HepG2 (cell line): ENCODE data around the gene TREX2. TPM values are rescaled to one million over a fixed set of nuclear protein-coding genes. Genes with fewer than 3 reads are reported as not detected.

Source experiments
- ATF4 ChIP-seq, 2 experiments: fragments of 450-650 bp in 1 of 2; sonication (generic) in 1 of 2; formaldehyde crosslinking; IDR thresholded peaks; 2 replicates each; pipeline versions ENCODE4 v1.5.0 to v1.8.0; 2020 to 2022; ENCODE audit warnings: mild to moderate bottlenecking in 1 of 2, missing genetic modification reagents in 1 of 2
- SNAPC4 ChIP-seq: sonication (generic); formaldehyde crosslinking; IDR thresholded peaks from 2 replicates; pipeline ENCODE4 v1.4.0; 2020; ENCODE audit warnings: mild to moderate bottlenecking, missing genetic modification reagents
- TOPORS ChIP-seq: sonication (generic); formaldehyde crosslinking; IDR thresholded peaks from 2 replicates; pipeline ENCODE4 v1.8.0; 2023; ENCODE audit warnings: mild to moderate bottlenecking, missing genetic modification reagents
- ZNF646 ChIP-seq: sonication (generic); formaldehyde crosslinking; IDR thresholded peaks from 2 replicates; pipeline ENCODE4 v1.9.0; 2021; ENCODE audit warnings: mild to moderate bottlenecking, missing genetic modification reagents
- ZNF761 ChIP-seq: sonication (generic); formaldehyde crosslinking; conservative IDR thresholded peaks from 2 replicates; pipeline ENCODE4 v1.4.0; 2020; ENCODE audit warnings: mild to moderate bottlenecking, missing genetic modification reagents
- polyA plus RNA-seq, 8 experiments: library from polyadenylated mRNA; depleted of rRNA in 3 of 8; stranded (reverse) in 7 of 8; unstranded in 1 of 8; fragments of >200 nt; fragmentation: Illumina TruSeq in 4 of 8; extraction: Trizol in 4 of 8; gene quantifications; 2 replicates each; pipeline versions ENCODE4 v1.2.1 to v1.2.3, GENCODE V29; 2011 to 2016; ENCODE audit warnings: low read depth in 4 of 8, missing spikeins in 1 of 8, mixed read lengths in 1 of 8; ENCODE audit not compliant: insufficient read depth in 1 of 8
- total RNA-seq, 5 experiments: library from RNA; depleted of rRNA; stranded (reverse); fragments of >200 nt; fragmentation: Illumina TruSeq; extraction: Trizol; gene quantifications; 2 replicates each; pipeline ENCODE4 v1.2.3, GENCODE V29; 2016; ENCODE audit warnings: low read depth in 1 of 5
- TF ChIP-seq, protein P1 (sequence below): sonication (generic); formaldehyde crosslinking; IDR thresholded peaks from 2 replicates; pipeline ENCODE4 v1.9.0; 2021; ENCODE audit warnings: missing genetic modification reagents, borderline replicate concordance
- TF ChIP-seq, protein P2 (sequence below): sonication (generic); formaldehyde crosslinking; IDR thresholded peaks from 2 replicates; pipeline ENCODE4 v1.4.0; 2020; ENCODE audit warnings: mild to moderate bottlenecking, missing genetic modification reagents, borderline replicate concordance
- TF ChIP-seq, protein P3 (sequence below): sonication (generic); formaldehyde crosslinking; IDR thresholded peaks from 2 replicates; pipeline ENCODE4 v1.8.1; 2023; ENCODE audit warnings: mild to moderate bottlenecking, moderate library complexity, missing genetic modification reagents

Gene TREX2
- total and polyA plus RNA-seq, 2 of the 13 experiments (the other 11 are each of a cell fraction or from before 2014, with no cell fraction given), result 0.13 to 0.18 TPM

DNA sequence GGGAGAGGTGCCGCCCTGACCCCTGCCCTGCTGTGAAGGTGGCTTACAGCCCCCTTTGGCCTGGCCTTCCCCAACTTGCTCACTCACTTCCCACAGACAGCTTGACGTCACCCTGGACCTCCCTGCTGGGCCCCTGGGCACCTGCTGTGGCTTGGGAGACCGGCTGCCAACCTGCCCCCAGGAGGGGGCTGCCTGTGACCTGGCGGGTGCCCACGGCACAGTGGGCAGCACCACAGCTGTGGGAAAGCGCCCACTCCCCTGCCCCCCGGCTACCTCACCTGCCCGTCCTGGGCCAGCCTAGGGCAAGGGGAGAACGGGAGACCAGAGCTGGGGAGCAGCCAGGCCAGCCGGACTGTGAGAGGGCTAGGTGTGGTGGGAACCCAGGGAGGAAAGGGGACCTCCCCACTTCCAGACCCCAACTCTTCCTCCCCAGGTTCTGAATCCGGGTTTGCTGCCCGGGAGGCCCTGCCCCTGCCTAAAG, 36.9 kb downstream of the TREX2 start (continued):
- TF ChIP-seq, protein P1, sequence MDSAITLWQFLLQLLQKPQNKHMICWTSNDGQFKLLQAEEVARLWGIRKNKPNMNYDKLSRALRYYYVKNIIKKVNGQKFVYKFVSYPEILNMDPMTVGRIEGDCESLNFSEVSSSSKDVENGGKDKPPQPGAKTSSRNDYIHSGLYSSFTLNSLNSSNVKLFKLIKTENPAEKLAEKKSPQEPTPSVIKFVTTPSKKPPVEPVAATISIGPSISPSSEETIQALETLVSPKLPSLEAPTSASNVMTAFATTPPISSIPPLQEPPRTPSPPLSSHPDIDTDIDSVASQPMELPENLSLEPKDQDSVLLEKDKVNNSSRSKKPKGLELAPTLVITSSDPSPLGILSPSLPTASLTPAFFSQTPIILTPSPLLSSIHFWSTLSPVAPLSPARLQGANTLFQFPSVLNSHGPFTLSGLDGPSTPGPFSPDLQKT (CRISPR knock-in tag), result no peak
- TF ChIP-seq, protein P2, sequence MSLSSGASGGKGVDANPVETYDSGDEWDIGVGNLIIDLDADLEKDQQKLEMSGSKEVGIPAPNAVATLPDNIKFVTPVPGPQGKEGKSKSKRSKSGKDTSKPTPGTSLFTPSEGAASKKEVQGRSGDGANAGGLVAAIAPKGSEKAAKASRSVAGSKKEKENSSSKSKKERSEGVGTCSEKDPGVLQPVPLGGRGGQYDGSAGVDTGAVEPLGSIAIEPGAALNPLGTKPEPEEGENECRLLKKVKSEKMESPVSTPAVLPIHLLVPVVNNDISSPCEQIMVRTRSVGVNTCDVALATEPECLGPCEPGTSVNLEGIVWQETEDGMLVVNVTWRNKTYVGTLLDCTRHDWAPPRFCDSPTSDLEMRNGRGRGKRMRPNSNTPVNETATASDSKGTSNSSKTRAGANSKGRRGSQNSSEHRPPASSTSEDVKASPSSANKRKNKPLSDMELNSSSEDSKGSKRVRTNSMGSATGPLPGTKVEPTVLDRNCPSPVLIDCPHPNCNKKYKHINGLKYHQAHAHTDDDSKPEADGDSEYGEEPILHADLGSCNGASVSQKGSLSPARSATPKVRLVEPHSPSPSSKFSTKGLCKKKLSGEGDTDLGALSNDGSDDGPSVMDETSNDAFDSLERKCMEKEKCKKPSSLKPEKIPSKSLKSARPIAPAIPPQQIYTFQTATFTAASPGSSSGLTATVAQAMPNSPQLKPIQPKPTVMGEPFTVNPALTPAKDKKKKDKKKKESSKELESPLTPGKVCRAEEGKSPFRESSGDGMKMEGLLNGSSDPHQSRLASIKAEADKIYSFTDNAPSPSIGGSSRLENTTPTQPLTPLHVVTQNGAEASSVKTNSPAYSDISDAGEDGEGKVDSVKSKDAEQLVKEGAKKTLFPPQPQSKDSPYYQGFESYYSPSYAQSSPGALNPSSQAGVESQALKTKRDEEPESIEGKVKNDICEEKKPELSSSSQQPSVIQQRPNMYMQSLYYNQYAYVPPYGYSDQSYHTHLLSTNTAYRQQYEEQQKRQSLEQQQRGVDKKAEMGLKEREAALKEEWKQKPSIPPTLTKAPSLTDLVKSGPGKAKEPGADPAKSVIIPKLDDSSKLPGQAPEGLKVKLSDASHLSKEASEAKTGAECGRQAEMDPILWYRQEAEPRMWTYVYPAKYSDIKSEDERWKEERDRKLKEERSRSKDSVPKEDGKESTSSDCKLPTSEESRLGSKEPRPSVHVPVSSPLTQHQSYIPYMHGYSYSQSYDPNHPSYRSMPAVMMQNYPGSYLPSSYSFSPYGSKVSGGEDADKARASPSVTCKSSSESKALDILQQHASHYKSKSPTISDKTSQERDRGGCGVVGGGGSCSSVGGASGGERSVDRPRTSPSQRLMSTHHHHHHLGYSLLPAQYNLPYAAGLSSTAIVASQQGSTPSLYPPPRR, result no peak
- TF ChIP-seq ATF4 (CRISPR knock-in tag; IDR thresholded peaks at IDR 0.05) (no peak), TOPORS (CRISPR knock-in tag) (no peak), ZNF761 (CRISPR knock-in tag) (no peak), ZNF646 (CRISPR knock-in tag) (no peak), SNAPC4 (CRISPR knock-in tag) (no peak)
- TF ChIP-seq, protein P3, sequence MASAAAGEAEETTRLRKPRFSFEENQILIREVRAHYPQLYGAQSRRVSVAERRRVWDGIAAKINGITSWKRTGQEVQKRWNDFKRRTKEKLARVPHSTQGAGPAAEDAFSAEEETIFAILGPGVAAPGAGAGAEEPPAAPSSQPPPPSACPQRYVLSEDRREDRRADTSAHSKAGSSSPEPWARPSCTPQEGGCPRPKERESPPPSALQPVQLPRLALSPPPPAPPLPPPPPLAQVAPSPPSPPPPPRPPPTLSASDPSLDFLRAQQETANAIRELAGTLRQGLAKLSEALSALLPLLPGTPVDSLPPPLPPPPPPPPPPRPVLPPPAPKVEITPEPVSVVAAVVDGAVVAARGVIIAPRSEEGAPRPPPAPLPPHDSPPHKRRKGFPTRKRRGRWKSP (CRISPR knock-in tag), result no peak
